Heart left ventricle (tissue), 16 donors: ENCODE measurements around the gene RAD23A. TPM values are rescaled to one million over a fixed set of nuclear protein-coding genes. Genes with fewer than 3 reads are reported as not detected.

Source experiments
- ATAC-seq, 4 donors: fragments of 200-7000 bp; cut with Tn5 transposase; one replicate each; pipeline ENCODE4 v1.9.1; 2020 to 2022; ENCODE audit warnings: moderate library complexity in 4 of 4, mild to moderate bottlenecking in 3 of 4, moderate number of reproducible peaks in 1 of 4
- DNase-seq, 5 donors: peaks; one replicate each; pipeline ENCODE4 v3.0.0-alpha.2; 2020
- H3K27ac ChIP-seq, 12 donors: fragments of 200-600 bp; sonication (generic) in 4 of 12; one replicate each; pipeline versions ENCODE4 v1.5.0 to v1.8.0; 2016 to 2022; ENCODE audit warnings: mild to moderate bottlenecking in 2 of 12
- H3K27me3 ChIP-seq, 9 donors: fragments of 200-600 bp; sonication (generic) in 2 of 9; one replicate each; pipeline versions ENCODE4 v1.5.1 to v1.8.0; 2016 to 2022; ENCODE audit warnings: mild to moderate bottlenecking in 3 of 9
- H3K36me3 ChIP-seq, 9 donors: fragments of 200-600 bp; sonication (generic) in 2 of 9; one replicate each; pipeline versions ENCODE4 v1.5.0 to v1.8.0; 2018 to 2022; ENCODE audit warnings: mild to moderate bottlenecking in 2 of 9
- H3K4me1 ChIP-seq, 12 donors: fragments of 200-600 bp; sonication (generic) in 4 of 12; one replicate each; pipeline versions ENCODE4 v1.5.0 to v1.8.0; 2016 to 2022; ENCODE audit warnings: mild to moderate bottlenecking in 3 of 12
- H3K4me3 ChIP-seq, 12 donors: fragments of 200-600 bp; sonication (generic) in 4 of 12; one replicate each; pipeline versions ENCODE4 v1.5.0 to v1.8.0; 2017 to 2022; ENCODE audit warnings: mild to moderate bottlenecking in 9 of 12, moderate library complexity in 4 of 12
- H3K9me3 ChIP-seq, 12 donors: fragments of 200-600 bp; sonication (generic) in 4 of 12; one replicate each; pipeline versions ENCODE4 v1.5.0 to v1.8.0; 2016 to 2022; ENCODE audit warnings: mild to moderate bottlenecking in 1 of 12
- POLR2A ChIP-seq, 2 donors: fragments of 450-650 bp; IDR thresholded peaks; one replicate each; pipeline ENCODE4 v1.6.1; 2017; ENCODE audit warnings: antibody characterized with exemption in 2 of 2, mild to moderate bottlenecking in 2 of 2, moderate library complexity in 2 of 2
- WGBS, 4 donors: extraction: QIAGEN DNeasy Blood & Tissue Kit in 2 of 4; methylation state at CpG; one replicate each; pipeline versions ENCODE4 v1.1.5 to v1.1.7; 2013 to 2018; 5-methylcytosine and 5-hydroxymethylcytosine counted together
- intact Hi-C, 10 donors: fragments of 100-400 bp; cut with DNase I; formaldehyde crosslinking; loops; one replicate each; pipeline versions ENCODE4 v1.11.1 to v1.14.2; 2022
- polyA plus RNA-seq, 2 donors: library from polyadenylated mRNA; stranded (reverse); fragments of 200-250 nt; gene quantifications; one replicate each; pipeline ENCODE4 v1.2.3, GENCODE V29; 2013
- total RNA-seq, 9 donors: library from RNA; depleted of rRNA in 2 of 9; stranded (reverse); fragments of >200 nt in 2 of 9; fragmentation: NEBNext Ultra II Directional in 3 of 9; extraction: Animal tissue kit (Norgen Biotek cat#: 25700) in 3 of 9; gene quantifications; one replicate each; pipeline versions ENCODE4 v1.1.0 to v1.2.4, GENCODE V29; 2016 to 2023
- TF ChIP-seq, protein P1 (sequence below), 12 donors: fragments of 200-600 bp; sonication (generic) in 4 of 12; IDR thresholded peaks; one replicate each; pipeline versions ENCODE4 v1.5.0 to v1.8.0; 2018 to 2022; ENCODE audit warnings: antibody characterized with exemption in 12 of 12, mild to moderate bottlenecking in 5 of 12
- donor health status: ischemic (EF 13 %, LVEDD 7.1; RV severe dilation, severe dysfunction).
- donor health status: healthy with polysubstance abuse.
- donor health status: DM: no; HTN: yes; CAD: no.
- donor health status: DM: no; HTN: no; CAD: no.
- donor health status: ischemic (EF 25% LVEDD 6.9; RV normal size, moderate dysfunction).
- donor health status: ischemic (EF 25% LVEDD 5.7; RV mildly dilated, moderate dysfunction).
- donor health status: healthy.
- donor health status: DM: yes; HTN: yes; CAD: no.
- donor health status: ischemic (EF 35%, LVEDD 5.7; RV mildly dilated, moderate dysfunction).
- donor health status: nonischemic (EF 11% LVEDD 7.7; RV severe dilation, severe dysfunction).
- donor health status: DM: yes; HTN: yes; CAD: no.
- donor health status: PGD.
- donor health status: ischemic (EF 29% LVEDD 5.4; RV normal size, mild dysfunction).
- donor health status: nonischemic (EF 23%, LVEDD 6.1; RV moderate dilation, normal function).

RAD23A gene
- total and polyA plus RNA-seq, 11 donors = 130 to 272 (median 162) TPM

DNA sequence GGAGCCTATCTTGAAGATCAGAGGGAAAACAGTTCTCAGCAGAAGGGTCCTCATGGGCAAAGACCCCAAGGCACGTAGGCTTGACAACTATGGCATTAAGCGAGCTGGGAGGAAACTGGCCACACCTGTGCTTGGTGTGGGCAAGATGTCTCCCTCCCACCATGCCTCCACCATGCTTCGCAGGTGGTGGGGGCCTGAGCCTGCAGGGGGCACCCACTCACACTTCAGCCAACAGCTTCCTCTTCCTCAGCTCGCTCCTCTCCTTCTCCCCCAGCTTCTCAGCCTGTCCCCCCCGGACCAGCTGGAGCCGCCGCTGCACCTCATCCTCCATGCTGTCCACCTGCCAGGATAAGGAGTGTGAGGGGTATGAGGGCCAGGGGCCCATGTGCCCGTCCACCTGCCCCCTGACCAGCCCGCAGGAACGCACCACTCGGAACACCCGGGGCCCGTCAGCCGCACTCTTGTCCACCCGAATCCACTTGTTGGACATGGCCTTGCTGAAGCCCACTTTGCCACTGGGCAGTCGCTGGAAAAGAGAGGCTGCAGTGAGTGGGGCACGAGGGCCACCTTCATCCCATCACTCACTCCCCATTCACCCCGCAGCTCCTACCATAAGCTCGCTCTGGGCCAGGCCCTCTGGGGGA lies 15.5 kb upstream of the RAD23A start:
- H3K27ac ChIP-seq = no peak overlapping the region
- peaks cover 4 to 20% (median 13%) of the 10 kb centered on the region in 12 donors for H3K4me1 ChIP-seq
- no peak for DNase-seq
- H3K36me3 ChIP-seq = peaks cover 0 to 65% (median 57%) of the 10 kb centered on the region in 9 donors
- TF ChIP-seq POLR2A (IDR thresholded peaks at IDR 0.05) = no peak
- TF ChIP-seq, protein P1, sequence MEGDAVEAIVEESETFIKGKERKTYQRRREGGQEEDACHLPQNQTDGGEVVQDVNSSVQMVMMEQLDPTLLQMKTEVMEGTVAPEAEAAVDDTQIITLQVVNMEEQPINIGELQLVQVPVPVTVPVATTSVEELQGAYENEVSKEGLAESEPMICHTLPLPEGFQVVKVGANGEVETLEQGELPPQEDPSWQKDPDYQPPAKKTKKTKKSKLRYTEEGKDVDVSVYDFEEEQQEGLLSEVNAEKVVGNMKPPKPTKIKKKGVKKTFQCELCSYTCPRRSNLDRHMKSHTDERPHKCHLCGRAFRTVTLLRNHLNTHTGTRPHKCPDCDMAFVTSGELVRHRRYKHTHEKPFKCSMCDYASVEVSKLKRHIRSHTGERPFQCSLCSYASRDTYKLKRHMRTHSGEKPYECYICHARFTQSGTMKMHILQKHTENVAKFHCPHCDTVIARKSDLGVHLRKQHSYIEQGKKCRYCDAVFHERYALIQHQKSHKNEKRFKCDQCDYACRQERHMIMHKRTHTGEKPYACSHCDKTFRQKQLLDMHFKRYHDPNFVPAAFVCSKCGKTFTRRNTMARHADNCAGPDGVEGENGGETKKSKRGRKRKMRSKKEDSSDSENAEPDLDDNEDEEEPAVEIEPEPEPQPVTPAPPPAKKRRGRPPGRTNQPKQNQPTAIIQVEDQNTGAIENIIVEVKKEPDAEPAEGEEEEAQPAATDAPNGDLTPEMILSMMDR (IDR thresholded peaks at IDR 0.05) = no peak
- no peak for ATAC-seq
- H3K9me3 ChIP-seq = no peaks in the 10 kb centered on the region
- intact Hi-C loops = loop anchor here in 1 of 10 donors (10.0 kb wide), 1 partner anchor 45 kb away; the partner anchor contains the start of genes DNASE2 and KLF1
- H3K27me3 ChIP-seq = no peaks in the 10 kb centered on the region
- WGBS, 4 donors = 91 to 93% (median 93%) methylated on average over 19 of the region's 19 CpGs
- H3K4me3 ChIP-seq = no peak overlapping the region

DNA sequence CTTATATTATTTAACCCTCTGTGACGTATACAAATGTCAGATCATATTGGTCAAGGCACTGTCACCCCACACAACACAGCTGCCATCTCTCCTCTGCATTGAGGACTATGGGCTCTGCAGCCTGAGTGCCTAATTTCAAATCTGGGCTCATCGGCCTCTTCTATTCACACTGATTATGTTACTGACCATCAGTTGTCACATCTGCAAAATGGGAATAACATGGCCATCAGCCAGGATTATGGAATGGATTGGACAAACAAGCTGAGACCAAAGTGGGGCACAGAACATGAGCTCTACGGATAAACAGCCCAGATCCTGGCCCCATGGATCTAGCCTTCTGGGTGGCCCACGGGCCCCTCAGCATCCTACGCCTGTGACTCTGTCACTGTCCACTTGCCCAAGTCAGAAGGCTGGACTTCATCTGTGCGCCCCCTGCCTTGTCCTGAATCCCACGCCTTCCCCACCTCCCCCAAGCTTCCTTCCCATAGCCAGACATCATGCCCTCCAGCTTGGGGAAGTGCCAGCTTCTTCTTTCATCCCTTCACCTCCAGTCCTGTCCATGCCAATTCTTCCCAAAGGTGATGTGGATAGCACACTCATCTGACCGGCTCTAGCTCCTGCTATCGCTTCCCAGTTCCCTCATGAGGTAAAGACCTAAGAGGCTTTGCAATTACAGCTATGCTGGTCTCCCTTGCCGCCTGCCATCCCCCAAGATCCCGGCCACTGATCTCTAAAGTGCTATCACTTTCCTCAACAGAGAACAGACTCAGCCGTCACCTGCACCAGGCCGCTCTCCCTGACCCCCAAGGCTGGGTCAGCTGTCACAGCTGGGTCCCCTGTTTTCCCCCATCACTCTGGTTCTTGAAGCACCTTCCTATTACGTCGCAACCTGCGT lies 13.0 kb upstream of the RAD23A start:
- TF ChIP-seq, protein P1 (IDR thresholded peaks at IDR 0.05) = no peak
- TF ChIP-seq POLR2A (IDR thresholded peaks at IDR 0.05) = no peak
- H3K27ac ChIP-seq = peak overlapping the region in 11 of 12 donors; percentile 71 to 92 (median 86)
- peaks cover 6 to 32% (median 16%) of the 10 kb centered on the region in 12 donors for H3K4me1 ChIP-seq
- DNase-seq = no peak
- H3K27me3 ChIP-seq = no peaks in the 10 kb centered on the region
- H3K9me3 ChIP-seq = no peaks in the 10 kb centered on the region
- ATAC-seq = no peak
- H3K4me3 ChIP-seq = peak overlapping the region; percentile 72 to 100 (median 88)
- 31 to 35% (median 33%) methylated on average over 16 of the region's 16 CpGs for WGBS, 4 donors
- intact Hi-C loops = loop anchor here in 1 of 10 donors (10.0 kb wide), 1 partner anchor 48 kb away; the partner anchor contains the start of genes DNASE2 and KLF1
- peaks cover 0 to 40% (median 32%) of the 10 kb centered on the region in 9 donors for H3K36me3 ChIP-seq

DNA sequence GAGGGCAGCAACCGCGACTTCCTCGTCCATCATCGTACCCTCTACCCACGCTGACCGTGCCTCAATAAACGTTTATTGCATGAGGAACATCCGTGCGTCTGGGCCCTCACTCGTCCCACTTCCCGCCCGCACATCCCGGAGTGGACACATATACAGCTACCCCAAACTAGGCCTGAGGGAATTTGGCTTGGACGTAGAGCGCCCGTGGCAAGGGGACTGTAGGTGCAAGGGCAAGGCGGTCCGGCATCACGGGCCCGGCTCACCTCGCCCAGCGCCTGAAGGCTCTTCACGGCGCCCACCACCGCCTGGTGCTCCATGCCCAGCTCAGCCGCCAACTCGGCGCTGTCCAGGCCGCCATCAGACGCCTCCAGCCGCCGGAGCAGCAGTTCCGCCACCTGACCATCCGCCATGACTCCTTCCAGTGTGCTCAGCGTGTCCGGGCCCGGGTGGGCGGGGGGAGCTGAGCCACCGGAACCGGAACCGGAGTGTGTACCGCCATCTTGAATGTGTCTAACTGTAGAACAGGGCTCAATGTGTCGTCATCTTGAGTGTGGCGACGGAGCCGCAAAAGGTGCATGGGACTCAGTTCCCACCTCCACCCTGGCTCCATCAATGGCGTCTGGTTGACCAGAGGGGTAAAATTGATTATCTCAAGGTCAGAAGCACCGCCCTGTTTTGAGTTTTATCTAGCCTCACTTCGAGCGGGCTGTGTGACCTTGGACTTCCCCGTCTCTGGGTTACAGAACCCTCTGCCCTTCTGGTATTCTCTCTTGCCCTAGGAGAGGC lies 12.2 kb upstream of the RAD23A start, which contains the start of gene FARSA:
Gene FARSA (minus strand): TSS at position 425 of the 786 bp plus-strand sequence. CDS start 15 bp downstream, at position 410.
- Histone ChIP-seq H3K4me1 (peaks cover 6 to 35% (median 20%) of the 10 kb centered on the region in 12 donors), H3K9me3 (no peaks in the 10 kb centered on the region), H3K27ac (peak within 1 kb of the TSS; percentile 54 to 92 (median 85)), H3K27me3 (no peaks in the 10 kb centered on the region), H3K4me3 (peak within 1 kb of the TSS; percentile 72 to 100 (median 88)), H3K36me3 (peaks cover 0 to 32% (median 24%) of the 10 kb centered on the region in 9 donors)
- intact Hi-C loops = loop anchor here in 1 of 10 donors (10.0 kb wide), 1 partner anchor 49 kb away; the partner anchor contains the start of genes DNASE2 and KLF1
- peak; percentile 93 to 95 (median 94) for DNase-seq
- peak in 1 of 2 donors; percentile 57 for TF ChIP-seq POLR2A (IDR thresholded peaks at IDR 0.05)
- TF ChIP-seq, protein P1 (IDR thresholded peaks at IDR 0.05) = no peak
- ATAC-seq = peak; percentile 65 to 88 (median 84)
- WGBS, 4 donors = 2 to 9% (median 3%) methylated on average over 17 to 51 of the region's 51 CpGs
